Stimulated activated naive CD8-positive, alpha-beta T cell treated with anti-CD3 and anti-CD28 coated beads, Interleukin-15, Interleukin-2, amounts not matched to agents 100 ng/mL and 50 ng/mL, for 24 hours (primary cell): ENCODE data around the gene EFHC2.

Experiments used
- H3K27ac Mint-ChIP-seq: one replicate; pipeline ENCODE4 v1.8.0; 2021; ENCODE audit warnings: mild to moderate bottlenecking, mixed read lengths
- H3K27me3 Mint-ChIP-seq: one replicate; pipeline ENCODE4 v1.8.0; 2021; ENCODE audit warnings: mixed read lengths
- H3K36me3 Mint-ChIP-seq: one replicate; pipeline ENCODE4 v1.8.0; 2021; ENCODE audit warnings: low read depth, mixed read lengths
- H3K4me1 Mint-ChIP-seq: one replicate; pipeline ENCODE4 v1.8.0; 2021; ENCODE audit warnings: low read depth, mixed read lengths
- H3K4me3 Mint-ChIP-seq: one replicate; pipeline ENCODE4 v1.8.0; 2021; ENCODE audit warnings: mild to moderate bottlenecking, mixed read lengths
- H3K9me3 Mint-ChIP-seq: one replicate; pipeline ENCODE4 v1.8.0; 2021; ENCODE audit warnings: mixed read lengths

EFHC2 gene

GRCh38 chrX:44104699-44105098 lies 238.8 kb downstream of the EFHC2 start:
- H3K9me3 Mint-ChIP-seq = no peaks in the 10 kb centered on the region
- H3K27me3 Mint-ChIP-seq = no peaks in the 10 kb centered on the region
- no peaks in the 10 kb centered on the region for H3K36me3 Mint-ChIP-seq
- no peak overlapping the region for H3K4me3 Mint-ChIP-seq
- no peaks in the 10 kb centered on the region for H3K4me1 Mint-ChIP-seq
- H3K27ac Mint-ChIP-seq = no peak overlapping the region

- H3K36me3 Mint-ChIP-seq = no peaks in the 10 kb centered on the region
- H3K4me1 Mint-ChIP-seq = no peaks in the 10 kb centered on the region
- no peak overlapping the region for H3K27ac Mint-ChIP-seq
- no peaks in the 10 kb centered on the region for H3K27me3 Mint-ChIP-seq
- no peaks in the 10 kb centered on the region for H3K9me3 Mint-ChIP-seq
- no peak overlapping the region for H3K4me3 Mint-ChIP-seq
These were observed 242.2 kb downstream of the EFHC2 start for GRCh38 chrX:44101281-44101680.

GRCh38 chrX:44099366-44099765 lies 244.1 kb downstream of the EFHC2 start:
- Mint-ChIP-seq H3K4me3 (no peak overlapping the region), H3K4me1 (no peaks in the 10 kb centered on the region), H3K36me3 (no peaks in the 10 kb centered on the region), H3K9me3 (no peaks in the 10 kb centered on the region), H3K27ac (no peak overlapping the region), H3K27me3 (no peaks in the 10 kb centered on the region)
